HEK293T (cell line): Measurements from ENCODE around the gene TMEM273.

Source experiments
- ARNT ChIP-seq: fragments of 450-650 bp; IDR thresholded peaks from 2 replicates; pipeline ENCODE4 v1.6.1; 2017; ENCODE audit warnings: mild to moderate bottlenecking
- BHLHE40 ChIP-seq: fragments of 450-650 bp; IDR thresholded peaks from 2 replicates; pipeline ENCODE4 v1.6.1; 2016; ENCODE audit warnings: mild to moderate bottlenecking, moderate library complexity, borderline replicate concordance
- CTBP1 ChIP-seq: fragments of 450-650 bp; IDR thresholded peaks from 2 replicates; pipeline ENCODE4 v1.6.1; 2016; ENCODE audit warnings: borderline replicate concordance
- FOXA1 ChIP-seq: fragments of 450-650 bp; IDR thresholded peaks from 2 replicates; pipeline ENCODE4 v1.6.1; 2016; ENCODE audit warnings: mild to moderate bottlenecking
- FOXK2 ChIP-seq: fragments of 450-650 bp; IDR thresholded peaks from 2 replicates; pipeline ENCODE4 v1.6.1; 2016; ENCODE audit warnings: mild to moderate bottlenecking
- FOXM1 ChIP-seq: fragments of 450-650 bp; IDR thresholded peaks from 2 replicates; pipeline ENCODE4 v1.6.1; 2017; ENCODE audit warnings: mild to moderate bottlenecking, borderline replicate concordance
- HDGF ChIP-seq: fragments of 450-650 bp; IDR thresholded peaks from 2 replicates; pipeline ENCODE4 v1.6.1; 2017; ENCODE audit warnings: antibody characterized with exemption, borderline replicate concordance
- L3MBTL2 ChIP-seq: fragments of 450-650 bp; conservative IDR thresholded peaks from 2 replicates; pipeline ENCODE4 v1.6.1; 2016; ENCODE audit warnings: mild to moderate bottlenecking
- LEF1 ChIP-seq: fragments of 450-650 bp; IDR thresholded peaks from 2 replicates; pipeline ENCODE4 v1.6.1; 2017; ENCODE audit warnings: mild to moderate bottlenecking, borderline replicate concordance
- NFRKB ChIP-seq: fragments of 450-650 bp; IDR thresholded peaks from 2 replicates; pipeline ENCODE4 v1.6.1; 2016; ENCODE audit warnings: mild to moderate bottlenecking, moderate library complexity
- PKNOX1 ChIP-seq: fragments of 450-650 bp; IDR thresholded peaks from 2 replicates; pipeline ENCODE4 v1.6.1; 2016
- SP1 ChIP-seq: fragments of 450-650 bp; IDR thresholded peaks from 2 replicates; pipeline ENCODE4 v1.6.1; 2017
- SUZ12 ChIP-seq: fragments of 450-650 bp; IDR thresholded peaks from 2 replicates; pipeline ENCODE4 v1.6.1; 2016; ENCODE audit warnings: mild to moderate bottlenecking
- ZNF384 ChIP-seq: fragments of 450-650 bp; IDR thresholded peaks from 2 replicates; pipeline ENCODE4 v1.6.1; 2016

- TF ChIP-seq NFRKB (no peak), FOXA1 (no peak), FOXM1 (no peak), FOXK2 (no peak), PKNOX1 (no peak), BHLHE40 (no peak), SP1 (no peak), CTBP1 (no peak), HDGF (no peak), L3MBTL2 (no peak), LEF1 (no peak), SUZ12 (no peak), ZNF384 (no peak), ARNT (no peak)
Observed at GRCh38 chr10:49154641-49155040, 33.5 kb downstream of the TMEM273 start.
